NCI-H146 treated with DMSO at 0.1 percent for 48 hours (cell line): ENCODE data around the gene GTF2IRD1.
"Not testable (repeated sequence)": the region's sequence is repeated elsewhere in the genome, so short reads cannot be mapped to it uniquely, and the experiment has no call there.

Experiments
- DNase-seq: peaks from one replicate; lab custom pipeline; 2025; ENCODE audit not compliant: unreplicated experiment; lab: John Stamatoyannopoulos, UW

GTF2IRD1 gene

DNA sequence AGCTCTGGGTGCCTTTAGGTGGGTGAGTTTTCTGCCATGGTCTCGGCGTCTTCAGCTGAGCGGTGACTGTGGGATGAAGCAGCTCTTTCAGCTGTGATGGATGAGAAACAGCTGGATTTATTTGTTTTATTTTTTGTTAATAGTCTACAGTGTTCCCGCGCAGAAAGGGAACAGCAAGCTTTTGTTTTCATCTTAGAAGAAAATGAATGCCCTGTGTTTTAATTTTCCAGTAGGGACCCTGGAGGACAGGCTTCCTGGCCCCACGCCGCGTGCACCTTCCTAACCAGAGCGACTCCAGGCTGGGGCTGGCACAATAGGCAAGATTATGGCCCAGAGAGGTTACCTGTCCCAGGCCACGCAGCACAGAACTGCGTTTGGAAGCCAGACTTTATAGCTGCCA is 57.6 kb downstream of the GTF2IRD1 start:
- DNase-seq = no peak

DNA sequence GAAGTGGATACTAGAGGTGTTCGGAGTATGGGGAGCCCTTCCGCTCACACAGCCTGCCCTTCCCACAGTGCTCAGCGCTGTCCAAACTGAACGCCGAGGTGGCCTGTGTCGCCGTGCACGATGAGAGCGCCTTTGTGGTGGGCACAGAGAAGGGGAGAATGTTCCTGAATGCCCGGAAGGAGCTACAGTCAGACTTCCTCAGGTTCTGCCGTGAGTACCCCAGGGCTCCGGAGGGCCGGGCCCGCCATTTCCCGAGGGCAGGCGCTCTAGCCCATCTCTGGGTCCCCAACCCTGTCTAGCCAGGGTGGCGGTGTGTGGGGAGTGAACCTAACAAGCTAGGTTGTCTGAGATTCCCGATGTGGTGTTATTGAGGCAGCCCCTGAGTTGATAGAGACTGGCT is 59.1 kb downstream of the GTF2IRD1 start:
- DNase-seq = no peak

DNA sequence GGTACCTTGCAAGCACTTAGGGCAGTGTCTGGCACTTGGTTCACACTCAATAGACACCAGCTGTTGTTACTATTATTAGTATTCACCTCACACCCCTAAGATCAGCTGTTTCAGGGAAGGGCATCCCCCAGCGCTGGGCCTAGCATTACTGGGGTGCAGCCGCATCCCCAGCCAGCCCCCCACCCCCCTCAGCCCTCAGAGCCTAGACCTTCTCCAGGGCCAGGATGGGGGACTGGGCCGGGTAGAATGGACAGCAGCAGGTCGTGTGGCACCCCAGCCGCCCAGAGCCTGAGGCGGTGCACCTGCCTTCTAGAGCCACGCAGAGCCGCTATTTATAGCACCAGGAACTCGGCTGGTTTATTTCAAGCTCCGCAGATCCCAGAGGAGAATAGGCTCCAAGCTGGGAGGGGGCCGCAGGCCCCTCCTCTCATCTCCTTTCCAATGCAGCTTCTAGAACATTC is 60.5 kb downstream of the GTF2IRD1 start:
- peak; percentile 39 for DNase-seq

DNA sequence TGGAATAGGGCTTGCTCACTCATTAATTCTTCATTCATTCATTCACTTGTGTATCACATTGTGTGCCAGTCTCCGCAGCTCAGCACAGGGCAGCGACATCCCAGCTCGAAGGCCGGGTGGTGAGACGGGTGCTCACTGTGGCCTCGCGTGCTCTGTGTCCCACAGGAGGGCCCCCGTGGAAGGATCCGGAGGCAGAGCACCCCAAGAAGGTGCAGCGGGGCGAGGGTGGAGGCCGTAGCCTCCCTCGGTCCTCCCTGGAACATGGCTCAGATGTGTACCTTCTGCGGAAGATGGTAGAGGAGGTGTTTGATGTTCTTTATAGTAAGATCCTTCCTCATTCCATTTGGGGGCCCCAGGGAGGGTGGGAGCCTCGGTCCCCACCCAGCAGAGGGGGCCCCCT is 61.6 kb downstream of the GTF2IRD1 start:
- DNase-seq = no peak

DNA sequence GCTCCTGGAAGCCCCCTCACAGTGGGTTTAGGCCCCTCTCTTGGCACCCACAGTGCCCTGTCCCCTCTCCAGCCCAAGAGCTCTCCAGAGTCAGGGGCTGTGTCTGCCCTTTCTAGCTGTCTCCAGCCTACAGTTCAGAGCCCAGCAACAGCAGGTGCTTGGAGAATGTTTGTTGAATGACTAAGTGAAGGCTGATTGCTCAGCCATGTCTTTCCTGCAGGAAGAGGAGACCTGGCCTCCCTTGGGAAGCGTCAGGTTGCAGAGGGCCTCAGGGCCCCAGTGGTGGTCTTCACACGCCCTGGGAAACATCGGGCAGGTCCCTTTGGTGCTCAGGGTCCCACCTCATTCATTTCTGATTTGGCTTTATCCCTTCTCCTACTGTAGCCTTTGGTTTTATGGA is 62.5 kb downstream of the GTF2IRD1 start:
- no peak for DNase-seq

DNA sequence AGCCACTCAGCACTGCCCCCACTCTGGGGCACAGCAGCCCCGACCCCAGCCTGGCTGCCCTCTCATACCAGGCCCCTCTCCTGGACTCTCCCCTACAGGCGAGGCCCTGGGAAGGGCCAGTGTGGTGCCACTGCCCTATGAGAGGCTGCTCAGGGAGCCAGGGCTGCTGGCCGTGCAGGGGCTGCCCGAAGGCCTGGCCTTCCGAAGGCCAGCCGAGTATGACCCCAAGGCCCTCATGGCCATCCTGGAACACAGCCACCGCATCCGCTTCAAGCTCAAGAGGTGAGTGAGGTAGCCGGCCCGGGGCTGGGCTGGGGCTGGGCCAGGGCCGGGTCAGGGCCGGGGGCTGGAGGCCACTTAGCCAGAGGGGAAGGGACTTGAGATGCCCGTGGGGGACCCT is 64.3 kb downstream of the GTF2IRD1 start:
- DNase-seq = no peak

DNA sequence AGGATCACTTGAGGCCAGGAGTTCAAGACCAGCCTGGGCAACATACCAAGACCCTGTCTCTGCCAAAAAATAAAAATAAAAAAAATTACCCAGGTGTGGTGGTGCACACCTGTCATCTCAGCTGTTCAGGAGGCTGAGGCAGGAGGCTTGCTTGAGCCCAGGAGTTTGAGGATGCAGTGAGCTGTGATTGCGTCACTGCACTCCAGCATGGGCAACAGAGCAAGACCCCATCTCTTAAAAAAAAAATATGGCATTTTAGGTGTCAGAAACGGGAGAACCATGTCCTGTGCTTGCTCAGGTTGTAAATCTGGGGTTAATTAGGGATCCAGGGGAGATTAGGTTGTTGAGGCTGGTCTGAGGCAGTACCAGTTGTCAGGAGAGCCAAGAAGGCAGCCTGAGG is 64.9 kb downstream of the GTF2IRD1 start:
- no peak for DNase-seq

DNA sequence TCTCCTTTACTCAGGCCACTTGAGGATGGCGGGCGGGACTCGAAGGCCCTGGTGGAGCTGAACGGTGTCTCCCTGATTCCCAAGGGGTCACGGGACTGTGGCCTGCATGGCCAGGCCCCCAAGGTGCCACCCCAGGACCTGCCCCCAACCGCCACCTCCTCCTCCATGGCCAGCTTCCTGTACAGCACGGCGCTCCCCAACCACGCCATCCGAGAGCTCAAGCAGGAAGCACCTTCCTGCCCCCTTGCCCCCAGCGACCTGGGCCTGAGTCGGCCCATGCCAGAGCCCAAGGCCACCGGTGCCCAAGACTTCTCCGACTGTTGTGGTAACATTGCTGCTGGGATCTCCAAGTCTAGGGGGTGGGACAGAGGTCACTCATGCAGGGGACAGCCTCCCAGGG is 65.7 kb downstream of the GTF2IRD1 start:
- no peak for DNase-seq

DNA sequence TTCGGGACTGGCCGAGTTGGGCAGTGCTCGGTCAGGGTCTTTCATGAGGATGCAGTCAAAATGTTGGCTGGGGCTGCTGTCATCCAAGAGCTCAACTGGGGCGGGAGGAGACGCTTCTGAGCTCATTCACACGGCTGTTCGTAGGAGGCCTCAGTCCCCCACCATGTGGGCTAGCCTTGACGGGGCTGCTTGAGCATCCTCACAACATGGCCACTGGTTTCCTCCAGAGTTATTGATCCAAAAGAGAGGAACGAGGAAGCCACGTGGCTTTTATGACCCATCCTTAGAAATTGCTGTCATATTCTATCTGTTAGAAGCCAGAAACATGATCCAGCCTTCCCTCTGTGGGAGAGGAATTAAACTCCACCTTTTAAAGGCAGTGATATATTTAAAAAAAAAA is 68.1 kb downstream of the GTF2IRD1 start:
- DNase-seq = no peak

DNA sequence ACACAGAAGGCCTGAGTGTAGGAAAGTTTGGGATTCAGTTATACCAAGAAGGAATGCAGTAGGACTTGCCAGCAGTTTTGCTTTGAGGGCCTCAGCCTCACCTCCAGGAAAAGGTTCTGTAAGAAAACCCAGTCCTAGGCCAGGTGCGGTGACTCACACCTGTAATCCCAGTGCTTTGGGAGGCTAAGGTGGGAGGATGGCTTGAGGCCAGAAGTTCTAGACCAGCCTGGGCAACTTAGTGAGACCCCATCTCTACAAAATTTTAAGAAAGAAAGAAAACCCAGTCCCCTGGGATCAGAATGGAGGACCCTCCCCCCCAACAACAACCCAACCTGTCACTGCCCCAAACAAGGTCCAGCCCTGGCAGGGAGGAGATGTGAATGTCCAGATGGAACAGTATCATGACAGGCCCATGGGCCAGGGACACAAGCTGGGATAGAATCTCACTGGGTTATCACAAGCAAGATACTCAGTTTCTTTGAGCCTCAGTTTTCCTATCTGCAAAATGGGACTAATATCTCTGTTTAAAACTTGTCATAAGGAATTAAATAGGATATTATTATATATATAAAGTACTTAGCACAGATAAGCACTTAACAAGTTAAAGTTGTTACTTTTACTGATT is 68.7 kb downstream of the GTF2IRD1 start:
- DNase-seq = no peak

DNA sequence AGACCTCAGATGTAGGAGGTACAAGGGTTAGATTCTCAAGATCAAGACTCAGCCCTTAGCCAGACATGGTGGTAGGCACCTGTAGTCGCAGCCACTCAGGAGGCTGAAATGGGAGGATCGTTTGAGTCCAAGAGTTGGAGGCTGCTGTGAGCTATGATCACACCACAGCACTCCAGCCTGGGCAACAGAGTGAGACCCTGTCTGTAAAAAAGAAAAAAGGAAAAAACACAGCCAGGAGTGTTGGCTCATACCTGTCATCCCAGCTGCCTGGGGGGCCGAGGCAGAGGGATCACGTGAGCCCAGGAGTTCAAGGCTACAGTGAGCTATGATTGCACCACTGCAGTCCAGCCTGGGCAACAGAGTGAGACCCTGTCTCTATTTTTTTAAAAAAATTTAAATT is 69.3 kb downstream of the GTF2IRD1 start:
- no peak for DNase-seq

DNA sequence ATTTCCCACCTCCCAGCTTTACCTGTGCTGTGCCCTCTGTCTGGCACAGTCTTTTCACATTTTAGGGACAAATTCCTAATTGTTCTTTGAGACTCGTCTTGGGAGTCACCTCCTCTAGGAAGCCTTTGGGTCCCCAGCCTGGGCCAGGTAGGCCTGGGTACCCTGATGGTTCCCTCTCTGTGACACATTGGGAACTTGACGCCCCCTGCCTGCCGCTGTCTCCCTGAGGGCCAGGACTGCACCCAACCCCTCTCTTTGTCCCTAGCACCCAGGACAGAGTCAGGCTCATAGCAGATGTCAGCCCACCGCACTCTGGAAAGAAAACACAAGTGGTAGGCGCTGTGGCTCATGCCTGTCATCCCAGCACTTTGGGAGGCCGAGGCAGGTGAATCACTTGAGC is 71.4 kb downstream of the GTF2IRD1 start:
- no peak for DNase-seq

DNA sequence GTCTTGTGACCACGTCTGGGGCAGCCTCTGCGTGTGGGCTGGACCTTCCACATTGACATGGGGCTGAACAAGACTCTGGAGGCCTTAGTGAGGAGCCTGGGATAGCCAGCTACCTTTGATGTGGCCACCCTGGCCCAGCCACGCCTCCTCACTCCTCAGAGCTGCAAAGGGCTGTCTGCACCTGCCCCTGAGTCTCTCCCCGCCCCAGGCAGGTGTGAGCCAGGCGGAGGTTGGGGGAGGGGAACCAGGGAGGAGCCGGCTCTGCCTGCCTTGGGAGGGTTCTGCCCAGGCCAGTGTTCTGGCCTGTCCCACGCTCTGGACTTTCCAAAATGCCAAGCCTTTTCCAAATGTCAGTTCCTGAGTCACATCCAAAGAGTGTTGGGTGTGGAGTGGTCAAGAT is 72.2 kb downstream of the GTF2IRD1 start:
- DNase-seq = peak; percentile 67

DNA sequence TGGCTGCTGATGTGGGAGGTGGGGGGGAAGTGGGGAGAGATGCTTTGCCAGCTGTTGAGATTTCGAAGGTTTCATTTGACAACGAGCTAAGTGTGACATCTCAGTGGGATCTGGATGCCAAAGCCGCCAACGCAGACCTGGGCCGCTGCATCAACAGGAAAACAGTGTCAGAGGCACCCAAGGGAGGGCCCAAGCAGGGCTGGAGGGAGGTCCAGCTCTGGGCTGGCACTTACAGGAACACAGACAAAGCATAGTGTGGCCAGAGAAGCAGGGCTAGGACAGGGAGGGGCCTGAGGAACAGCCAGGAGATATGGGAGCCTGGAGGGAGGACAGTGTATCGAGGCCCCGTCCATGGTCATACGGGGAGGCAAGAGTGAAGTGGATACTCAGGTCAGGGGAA is 73.1 kb downstream of the GTF2IRD1 start:
- DNase-seq = no peak

DNA sequence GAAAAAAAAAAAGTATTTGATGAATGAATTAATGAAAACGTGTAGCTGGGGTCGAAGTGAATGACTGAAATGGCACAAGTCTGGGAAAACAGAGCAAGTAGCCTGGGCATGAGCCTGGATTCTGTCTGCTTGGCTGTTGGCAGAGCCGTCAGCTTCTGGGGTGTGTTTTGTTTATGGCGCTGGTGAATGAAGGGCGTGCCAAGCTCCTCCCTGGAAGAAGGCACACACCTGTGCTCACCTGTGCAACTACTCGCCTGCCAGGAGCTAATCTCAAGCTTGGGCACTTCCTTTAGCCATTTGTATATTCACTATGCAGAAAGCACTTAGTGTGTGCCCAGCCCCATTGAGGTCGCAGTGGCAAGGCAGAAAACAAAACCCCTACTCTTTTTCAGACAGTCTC is 74.1 kb downstream of the GTF2IRD1 start:
- no peak for DNase-seq

DNA sequence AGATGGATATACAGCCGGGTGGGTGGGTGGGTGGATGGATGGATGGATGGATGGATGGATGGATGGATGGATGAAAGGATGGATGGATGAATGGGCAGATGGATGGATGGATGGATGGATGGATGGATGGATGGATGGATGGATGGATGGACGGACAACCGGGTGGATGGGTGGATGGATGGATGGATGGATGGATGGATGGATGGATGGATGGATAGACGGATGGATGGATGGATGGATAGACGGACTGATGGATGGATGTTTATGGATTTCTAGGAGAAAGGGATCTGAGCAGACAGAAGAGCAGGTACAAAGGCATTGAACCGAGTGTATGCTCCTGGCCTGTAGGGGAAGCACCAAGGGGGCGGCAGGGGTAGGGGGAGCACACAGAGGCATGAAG is 75.1 kb downstream of the GTF2IRD1 start:
- DNase-seq = not testable (repeated sequence)

DNA sequence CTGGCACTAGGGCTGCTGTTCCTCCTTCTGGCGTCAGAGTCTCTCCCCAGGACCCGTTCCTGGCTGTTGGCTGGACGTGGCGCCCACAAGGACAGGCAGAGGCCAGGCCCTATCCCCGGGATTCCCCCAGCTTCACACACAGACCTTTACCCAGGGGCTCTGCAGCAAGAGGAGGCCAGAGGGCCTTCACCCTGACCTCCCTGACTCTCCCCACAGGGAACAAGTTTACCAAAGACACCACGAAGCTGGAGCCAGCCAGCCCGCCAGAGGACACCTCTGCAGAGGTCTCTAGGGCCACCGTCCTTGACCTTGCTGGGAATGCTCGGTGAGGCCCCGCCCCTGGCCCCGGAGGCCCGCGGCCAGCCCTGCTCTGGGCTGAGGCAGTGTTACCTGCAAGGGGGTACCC is 82.2 kb downstream of the GTF2IRD1 start:
- DNase-seq = no peak

DNA sequence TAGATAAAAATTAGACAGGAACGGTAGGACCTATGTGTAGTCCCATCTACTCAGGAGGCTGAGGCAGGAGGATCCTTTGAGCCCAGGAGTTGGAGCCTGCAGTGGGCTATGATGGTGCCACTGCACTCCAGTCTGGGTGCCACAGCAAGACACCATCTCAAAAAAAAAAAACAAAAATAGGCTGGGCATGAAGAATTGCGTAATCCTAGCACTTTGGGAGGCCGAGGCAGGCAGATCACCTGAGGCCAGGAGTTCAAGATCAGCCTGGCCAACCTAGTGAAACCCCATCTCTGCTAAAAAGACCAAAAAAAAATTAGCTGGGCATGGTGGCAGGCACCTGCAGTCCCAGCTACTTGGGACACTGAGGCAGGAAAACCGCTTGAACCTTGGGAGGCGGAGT is 88.2 kb downstream of the GTF2IRD1 start:
- not testable (repeated sequence) for DNase-seq

DNA sequence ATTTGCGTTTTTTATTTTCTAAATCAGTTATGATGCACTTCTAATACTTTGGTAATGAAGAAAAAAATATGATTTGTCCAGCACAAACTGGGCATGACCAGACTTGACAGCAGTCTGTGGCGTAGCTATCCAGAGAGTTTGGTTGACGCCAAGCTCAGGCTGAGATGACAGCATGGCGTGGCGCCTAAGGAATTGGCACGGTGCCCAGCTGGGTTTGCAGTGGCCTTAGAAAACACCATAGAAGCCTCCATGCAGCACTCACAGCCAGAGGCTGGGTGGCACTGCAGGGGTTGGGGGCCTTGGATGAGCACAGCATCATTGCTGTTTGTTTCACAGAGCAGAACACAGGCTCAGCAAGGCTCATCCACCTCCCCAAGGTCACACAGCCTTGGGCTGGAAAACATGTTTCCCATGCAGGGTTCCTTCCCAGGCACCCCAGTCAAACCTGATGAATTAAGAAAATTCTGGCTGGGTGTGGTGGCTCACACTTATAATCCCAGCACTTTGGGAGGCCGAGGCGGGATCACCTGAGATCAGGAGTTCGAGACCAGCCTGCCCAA is 88.9 kb downstream of the GTF2IRD1 start:
- DNase-seq = peak; percentile 17

DNA sequence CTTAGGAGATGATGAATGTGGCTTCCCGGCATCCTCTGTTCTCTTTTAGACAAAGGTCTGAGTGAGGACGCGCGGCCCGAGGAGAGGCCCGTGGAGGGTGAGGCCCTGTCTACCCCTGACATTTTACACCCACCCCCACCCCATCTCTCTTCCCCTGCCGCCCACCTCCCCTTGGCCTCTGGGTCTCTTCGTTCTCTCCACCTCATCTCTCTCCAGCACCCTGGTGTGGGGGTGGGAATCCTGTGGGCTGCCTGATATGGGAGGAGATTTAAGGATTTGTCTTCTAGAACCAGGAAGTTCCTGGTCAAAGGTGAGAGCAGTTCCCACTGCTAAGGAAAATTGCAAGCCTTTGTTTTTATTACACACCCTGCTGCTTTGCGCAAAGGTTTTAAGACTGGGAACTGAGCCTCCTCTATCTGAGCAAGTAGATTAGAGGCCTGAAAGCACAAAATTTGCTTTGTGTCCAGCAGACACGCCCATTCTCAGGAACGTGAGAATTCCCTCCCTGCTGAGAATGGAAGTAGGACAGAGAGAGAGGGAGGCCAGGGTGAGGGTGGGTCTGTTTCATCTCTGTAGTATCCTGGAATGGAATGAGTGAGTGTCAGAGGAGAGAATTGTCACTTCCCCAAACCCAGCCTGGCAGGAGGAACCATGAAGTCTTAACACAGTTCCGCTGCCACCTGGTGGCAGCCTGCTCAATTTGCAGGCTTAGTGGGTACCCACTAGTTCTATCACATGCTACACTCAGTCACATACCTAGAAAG is 91.2 kb downstream of the GTF2IRD1 start:
- DNase-seq = peak; percentile 17

DNA sequence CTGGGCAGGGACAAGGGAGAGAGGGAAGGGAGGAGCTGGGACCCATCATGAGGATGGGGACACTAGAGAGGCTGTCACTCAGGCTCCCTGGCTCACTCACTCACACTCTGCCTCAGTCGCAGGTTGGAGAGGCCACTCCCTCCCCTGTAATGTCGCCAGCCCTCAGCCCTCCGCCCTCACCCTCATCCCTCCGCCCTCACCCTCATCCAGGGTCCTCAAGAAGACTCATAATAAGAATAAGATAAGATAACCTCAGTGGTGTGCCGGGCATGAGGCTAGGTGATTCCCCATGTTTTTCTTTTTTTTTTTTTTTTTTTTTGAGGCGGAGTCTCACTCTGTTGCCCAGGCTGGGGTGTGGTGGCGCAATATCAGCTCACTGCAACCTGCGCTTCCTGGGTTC is 92.2 kb downstream of the GTF2IRD1 start:
- DNase-seq = no peak

DNA sequence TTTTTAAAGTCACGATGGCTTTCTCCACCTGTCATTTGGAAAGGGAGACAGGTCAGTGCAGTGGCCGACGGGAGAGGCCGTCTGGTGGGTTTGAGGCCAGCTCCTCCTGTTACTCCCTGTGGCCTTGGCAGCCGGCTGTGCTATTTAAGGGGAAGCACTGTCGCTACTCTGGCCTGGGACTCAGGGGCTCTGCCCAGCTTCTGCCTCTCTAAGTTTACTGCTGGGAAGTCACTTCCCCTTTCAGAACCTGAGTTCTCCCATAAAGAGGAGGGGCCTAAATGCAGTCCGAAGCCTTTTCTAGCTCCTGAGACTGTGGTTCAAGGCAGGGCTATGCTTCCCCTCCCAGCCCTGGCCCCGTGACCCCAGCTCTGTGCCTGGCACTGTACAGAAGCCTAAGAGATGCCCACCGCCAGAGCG is 99.9 kb downstream of the GTF2IRD1 start:
- DNase-seq = not testable (repeated sequence)
